C4-2B (cell line): ENCODE data around the gene OR2M5.

Experiments used
- CTCF ChIP-seq: fragments of 450-650 bp; conservative IDR thresholded peaks from 2 replicates; pipeline ENCODE4 v1.5.1; 2017; ENCODE audit warnings: mild to moderate bottlenecking
- ZFX ChIP-seq: fragments of 450-650 bp; IDR thresholded peaks from 2 replicates; pipeline ENCODE4 v1.6.1; 2017

- TF ChIP-seq CTCF: no peak
- no peak for TF ChIP-seq ZFX
These were observed 29.6 kb downstream of the OR2M5 start, which contains the start of gene OR2M2 for GRCh38 chr1:248174521-248174920.
